NCI-H2107 treated with DMSO at 0.1 percent for 48 hours (cell line): ENCODE data around the gene SRC.

Experiments
- DNase-seq: peaks from one replicate; lab custom pipeline; 2025; ENCODE audit not compliant: unreplicated experiment; lab: John Stamatoyannopoulos, UW

Gene SRC

DNA sequence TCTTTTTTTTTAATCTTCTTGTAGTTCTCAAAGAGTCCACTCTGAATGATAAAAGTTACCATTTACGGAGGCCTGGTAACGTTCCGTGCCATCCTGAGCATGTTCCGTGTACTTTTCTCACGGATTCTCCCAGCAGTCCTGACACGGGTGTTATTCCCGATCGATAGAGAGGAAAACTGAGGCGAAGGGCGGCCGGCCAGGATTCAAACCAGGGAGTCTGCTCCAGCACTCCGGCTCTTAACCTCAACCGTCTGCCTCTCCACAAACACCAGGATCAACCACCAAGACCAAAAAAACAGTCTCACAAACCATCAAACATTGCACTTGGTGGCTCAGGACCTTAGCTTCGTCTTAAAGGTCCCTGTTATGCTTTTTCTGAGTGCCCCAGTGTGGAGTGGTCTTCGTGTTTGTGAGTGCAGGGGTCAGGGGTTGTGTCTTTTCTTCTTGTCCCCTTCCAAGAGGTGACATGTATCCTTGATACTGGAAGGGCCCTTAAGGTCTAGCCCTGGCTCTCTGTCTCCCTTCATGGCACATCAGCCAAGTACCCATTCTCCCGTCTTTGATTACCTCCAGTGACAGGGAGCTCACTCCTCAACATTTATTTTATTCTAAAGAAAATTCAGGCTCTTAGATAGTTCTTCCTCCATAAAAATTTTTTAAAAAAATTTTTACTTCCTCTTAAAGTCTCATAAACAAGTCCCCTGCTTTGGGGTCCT is 35.1 kb downstream of the SRC start:
- no peak for DNase-seq

GRCh38 chr20:37381621-37382471 is 35.9 kb downstream of the SRC start:
- no peak for DNase-seq

DNA sequence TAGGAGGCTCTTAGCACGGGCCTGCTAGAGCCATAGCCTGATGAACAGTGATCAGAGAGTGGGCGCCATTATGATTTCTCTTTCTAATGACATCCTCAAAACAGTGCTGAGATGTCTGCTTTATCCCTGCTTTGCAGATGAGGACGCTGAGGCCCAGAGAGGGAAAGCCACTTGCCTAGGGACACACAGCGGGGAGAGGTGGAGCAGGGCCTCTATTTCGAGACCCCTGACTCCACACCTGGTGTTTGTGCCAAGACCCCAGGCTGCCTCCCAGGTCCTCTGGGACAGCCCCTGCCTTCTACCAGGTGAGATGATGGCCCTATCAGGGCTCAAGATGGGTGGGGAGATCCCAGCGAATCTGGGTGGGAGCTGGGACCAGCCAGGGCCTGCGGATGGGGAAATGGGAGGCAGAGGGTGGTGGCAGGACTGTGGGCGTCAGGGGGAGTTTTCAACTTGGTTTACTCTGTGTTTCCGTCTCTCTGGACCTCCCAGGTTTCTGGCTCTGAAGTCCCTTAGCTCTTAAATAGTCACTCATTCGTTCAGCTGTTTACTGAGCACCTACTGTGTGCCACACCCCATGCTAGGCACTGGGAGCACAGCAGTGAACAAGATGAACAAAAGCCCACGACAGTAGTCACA is 36.7 kb downstream of the SRC start:
- no peak for DNase-seq

GRCh38 chr20:37383229-37383989 is 37.5 kb downstream of the SRC start:
- DNase-seq: no peak

- DNase-seq: no peak
Measured at GRCh38 chr20:37384683-37385174, 38.8 kb downstream of the SRC start.

DNA sequence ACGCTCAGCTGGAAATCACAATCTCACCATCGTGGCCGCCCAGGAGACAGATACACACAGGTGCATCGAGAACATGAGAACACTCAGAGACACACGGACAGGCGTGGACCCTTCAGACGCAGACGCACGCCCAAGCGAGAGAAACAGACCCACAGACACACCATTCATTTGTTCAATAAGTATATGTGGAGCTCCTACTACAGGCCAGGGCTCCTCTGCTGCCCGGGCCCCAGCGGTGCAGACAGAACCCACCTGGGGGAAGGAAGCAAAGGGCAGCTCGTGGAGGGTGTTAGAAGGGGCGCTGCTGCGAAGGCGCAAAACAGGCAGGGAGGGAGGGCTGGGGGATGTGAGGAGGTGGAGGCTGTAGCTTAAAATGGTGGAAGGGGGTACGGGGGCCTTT is 39.2 kb downstream of the SRC start:
- DNase-seq: no peak

- no peak for DNase-seq
Measured at GRCh38 chr20:37385659-37386504, 39.9 kb downstream of the SRC start.

GRCh38 chr20:37386505-37387251 is 40.7 kb downstream of the SRC start:
- DNase-seq: no peak

DNA sequence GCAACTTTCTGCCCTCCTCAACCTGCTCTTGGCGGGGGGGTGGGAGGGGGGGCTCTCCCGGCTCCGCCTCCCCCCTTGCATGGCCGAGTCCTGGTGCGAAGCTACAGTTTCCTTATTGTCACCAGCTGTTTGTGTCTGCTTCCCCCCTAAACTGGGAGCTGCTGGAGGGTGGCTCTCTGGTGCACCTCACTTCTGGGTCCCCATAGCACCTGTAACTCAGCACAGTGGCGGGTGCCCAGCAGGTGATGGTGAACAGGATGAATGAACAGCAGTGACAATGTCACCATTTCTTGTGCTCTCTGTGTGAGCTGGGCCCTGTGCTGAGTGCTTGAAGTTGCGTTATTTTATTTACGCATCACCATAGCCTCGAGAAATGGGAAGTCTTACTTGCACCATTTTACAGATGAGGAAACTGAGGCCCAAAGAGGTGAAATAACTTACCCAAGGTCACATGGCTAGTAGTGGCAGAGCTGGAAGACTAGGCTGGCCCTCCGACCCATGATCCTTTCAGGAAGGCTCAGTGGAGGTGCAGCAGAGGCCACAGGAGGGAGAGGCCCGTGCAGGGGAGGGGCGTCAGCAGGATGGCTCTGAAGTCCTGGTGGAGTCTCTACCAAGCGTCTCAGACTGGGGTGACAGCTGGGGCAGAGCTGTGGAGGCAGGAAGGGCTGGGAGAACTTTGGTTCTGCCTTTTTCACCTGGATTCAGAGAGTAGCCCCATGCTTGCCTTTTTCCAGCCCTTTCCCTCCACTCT is 41.8 kb downstream of the SRC start:
- DNase-seq: no peak

DNA sequence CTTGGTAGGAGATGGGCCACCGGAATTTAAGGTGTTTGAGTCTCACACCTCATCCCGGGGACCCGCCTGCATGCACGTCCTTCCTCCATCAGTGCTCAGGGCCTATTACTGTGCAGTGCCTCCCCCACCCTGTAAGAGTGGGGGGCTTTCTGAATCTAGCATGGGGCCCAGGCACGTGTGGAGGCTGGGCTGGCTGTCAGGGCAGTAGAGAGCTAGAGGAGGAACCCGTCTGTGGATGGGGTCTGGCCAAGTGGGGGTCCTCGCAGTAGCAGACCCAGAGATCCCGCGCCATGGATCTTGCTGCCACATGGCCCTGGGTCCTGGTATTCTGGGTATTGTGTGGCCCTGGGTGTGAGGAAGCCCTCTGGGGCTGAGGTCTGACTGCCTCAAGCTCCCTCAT is 42.9 kb downstream of the SRC start:
- no peak for DNase-seq

- no peak for DNase-seq
Measured at GRCh38 chr20:37389241-37389747, 43.4 kb downstream of the SRC start.

DNA sequence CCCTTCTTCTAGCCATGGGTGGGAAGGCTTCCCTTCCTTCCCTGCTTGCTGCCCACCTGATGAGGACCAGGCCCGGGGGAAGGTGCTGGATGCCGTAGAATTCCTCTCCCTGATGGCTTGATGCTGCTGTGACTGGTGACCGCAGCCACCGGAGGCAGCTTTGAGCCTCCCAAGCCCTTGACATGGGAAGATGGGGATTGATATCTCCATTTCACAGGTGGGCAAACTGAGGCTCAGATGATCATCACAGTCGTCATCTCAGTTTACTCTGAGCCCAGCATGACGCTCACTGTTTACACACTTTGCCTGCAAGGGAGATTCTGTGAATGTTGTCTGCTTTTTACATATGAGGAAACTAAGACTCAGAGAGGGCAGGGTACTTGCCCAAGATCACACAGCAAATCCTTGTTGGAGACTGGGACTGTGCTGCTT is 43.9 kb downstream of the SRC start:
- no peak for DNase-seq

DNA sequence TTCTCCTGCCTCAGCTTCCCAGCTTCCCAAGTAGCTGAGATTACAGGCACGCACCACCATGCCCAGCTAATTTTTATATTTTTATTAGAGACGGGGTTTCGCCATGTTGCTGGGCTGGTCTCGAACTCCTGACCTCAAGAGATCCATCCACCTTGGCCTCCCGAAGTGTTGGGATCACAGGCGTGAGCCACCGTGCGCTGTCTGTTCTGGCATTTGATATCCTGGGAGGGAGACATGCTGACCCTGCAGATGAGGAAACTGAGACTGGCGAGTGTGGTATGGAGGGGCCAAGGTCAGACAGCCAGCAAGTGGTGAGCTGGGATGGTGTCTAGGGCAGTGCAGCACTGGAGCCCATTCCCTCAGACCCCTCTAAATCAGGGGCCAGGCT is 44.6 kb downstream of the SRC start:
- DNase-seq: no peak

GRCh38 chr20:37390891-37391525 is 45.1 kb downstream of the SRC start:
- DNase-seq: no peak

DNA sequence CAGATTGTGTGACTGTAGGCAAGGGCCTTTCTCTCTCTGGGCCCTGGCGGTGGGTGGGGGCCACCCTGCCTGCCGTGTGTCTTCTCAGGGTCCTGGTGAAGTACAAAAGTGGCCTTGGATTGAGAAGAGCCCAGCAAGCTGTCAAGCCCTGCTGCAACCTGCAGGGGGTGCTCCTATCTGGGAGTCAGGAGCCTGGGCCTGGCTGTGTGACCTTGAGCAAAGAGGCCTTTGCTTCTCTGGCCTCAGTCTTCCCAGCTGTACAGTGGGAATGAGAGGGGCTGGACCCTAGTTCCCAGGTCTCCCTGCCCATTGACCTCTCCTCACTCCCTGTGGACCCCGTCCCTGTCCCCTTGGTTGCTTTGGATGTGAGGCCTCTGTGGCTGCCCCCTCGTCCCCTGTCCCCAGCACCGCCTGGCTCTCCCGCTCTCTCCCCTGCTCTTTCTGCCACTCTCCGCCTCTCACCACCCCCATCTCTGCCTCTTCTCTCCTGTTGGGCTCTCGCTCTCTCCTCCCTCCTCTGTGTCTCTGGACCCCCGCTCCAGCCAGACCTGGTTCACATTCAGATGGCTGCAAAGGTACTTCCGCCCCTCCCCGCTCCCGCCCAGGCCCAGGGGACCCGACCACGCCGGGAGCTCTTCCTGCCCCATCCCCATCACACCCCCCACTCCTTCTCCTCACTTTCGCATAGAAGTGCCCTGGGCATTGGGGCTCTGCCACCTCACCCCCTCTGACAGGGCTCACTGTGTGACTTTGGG is 46.7 kb downstream of the SRC start:
- no peak for DNase-seq

DNA sequence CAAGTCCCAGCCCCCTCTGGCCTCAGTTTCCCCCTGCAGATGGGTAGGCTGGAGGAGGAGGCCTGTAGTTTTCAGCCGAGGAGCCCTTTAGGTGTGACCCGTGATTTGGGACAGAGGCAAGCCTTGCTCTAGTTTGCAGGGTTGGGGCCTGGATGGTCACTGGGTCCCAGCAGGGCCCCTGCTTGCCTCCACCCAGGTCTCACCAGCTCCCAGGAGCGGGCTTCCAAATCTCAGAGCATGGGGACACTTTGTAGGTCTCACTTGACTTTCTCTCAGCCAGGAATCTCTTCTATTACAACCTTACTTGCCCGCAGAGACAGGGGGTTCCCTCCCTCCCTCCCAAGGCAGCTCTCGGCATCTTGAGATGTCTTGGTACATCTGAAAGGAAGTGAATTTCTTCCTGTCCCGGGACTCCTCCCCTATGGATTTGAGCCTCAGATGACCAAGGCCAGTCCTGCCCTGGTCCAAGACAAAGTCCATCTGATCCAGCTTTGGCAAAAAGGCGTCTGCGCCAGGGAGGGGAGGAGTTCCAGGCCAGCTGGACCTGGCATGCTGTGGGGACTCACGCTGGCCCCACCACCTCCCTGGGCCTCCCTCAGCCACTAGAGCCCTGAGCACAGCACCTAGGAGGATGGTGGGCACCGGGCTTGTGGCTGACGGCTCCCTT is 47.4 kb downstream of the SRC start:
- no peak for DNase-seq
